ENCODE data around the gene ARID1B. TPM values are rescaled to one million over a fixed set of nuclear protein-coding genes. Genes with fewer than 3 reads are reported as not detected.
A peak's percentile ranks its signal among the peaks of the same experiment; 100 is the strongest.
"Not testable (repeated sequence)": the region's sequence is repeated elsewhere in the genome, so short reads cannot be mapped to it uniquely, and the experiment has no call there.

The ARID1B gene
- total RNA-seq, 1 donor from 2014 or later, result 26.4 TPM

DNA sequence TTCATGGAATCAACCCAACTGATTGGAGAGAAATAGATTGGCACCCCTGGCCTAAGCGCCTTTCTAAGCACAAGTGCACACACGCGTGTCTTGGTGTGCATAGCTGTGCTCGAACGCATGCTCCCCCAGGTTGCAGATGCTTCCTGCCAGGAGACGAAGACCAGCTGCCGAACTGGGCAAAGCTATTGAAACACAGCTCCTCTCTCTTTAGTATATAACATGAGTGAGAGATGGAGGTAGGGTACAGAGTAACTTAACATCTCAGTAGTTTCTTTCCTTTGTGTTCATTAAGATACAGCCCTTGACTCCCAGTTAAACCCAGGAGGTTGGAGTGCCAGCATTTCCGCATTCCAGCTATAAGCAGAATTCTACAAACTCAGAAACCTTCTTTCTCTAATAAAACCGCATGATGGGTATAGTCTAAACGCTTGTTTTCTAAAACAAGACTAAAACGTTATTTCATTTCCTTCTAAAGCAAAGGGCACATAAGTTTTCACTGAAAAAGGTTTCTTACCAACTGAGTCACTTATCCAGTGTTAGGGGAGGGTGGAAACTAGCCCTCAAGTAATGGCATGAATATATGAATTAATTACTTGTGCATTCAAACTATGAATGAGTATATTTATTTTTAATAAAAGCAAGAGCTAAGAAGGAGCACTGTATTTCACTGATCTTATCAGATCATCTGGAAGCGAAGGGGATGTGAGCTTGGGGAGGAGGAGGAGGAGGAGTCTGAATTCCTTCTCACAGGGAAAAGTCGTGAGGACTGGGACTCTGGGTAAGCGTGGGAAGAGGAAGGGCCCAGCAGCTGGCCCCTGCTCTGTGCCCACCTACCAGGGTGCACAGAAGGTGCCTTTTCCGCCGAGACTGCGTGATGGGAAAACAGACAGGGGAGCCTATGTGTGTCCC is 367.0 kb downstream of the ARID1B start:
- DNase-seq (ENCODE audit: low spot score) (no peak), ATAC-seq (no peak)

DNA sequence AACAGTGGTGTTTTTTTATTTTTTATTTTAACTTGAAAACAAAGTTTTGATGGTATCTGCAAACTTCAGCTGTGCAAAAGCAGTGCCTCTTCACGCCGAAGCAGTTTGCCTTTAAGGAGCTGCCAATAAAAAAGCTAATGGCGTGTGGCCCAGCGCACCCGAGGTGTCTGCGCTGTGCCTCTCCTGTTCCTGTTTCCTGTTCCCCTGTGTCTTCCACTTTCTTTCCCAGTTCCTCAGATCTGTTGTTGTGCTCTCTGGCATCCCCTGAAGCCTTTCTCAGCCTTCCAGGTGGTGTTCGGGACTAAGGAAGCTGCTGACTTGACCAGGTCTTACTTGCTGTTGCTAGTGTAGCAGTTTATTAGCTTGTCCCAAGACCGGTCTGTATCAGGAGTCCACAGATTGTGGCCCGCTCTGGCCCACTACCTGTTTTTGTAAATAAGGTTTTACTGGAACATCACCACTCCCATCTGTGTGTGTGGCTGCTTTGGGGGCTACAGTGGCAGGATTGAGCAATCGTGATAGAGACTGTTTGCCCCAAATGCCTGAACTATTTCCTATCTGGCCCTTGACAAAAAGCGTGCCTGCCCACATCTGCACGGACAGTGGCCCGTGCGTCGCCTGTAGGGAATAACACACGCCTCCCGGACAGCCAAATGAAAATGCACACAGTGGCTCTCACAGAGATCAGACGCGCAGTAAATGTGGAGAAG is 367.8 kb downstream of the ARID1B start:
- ATAC-seq, result no peak
- DNase-seq (ENCODE audit: low spot score), result no peak

DNA sequence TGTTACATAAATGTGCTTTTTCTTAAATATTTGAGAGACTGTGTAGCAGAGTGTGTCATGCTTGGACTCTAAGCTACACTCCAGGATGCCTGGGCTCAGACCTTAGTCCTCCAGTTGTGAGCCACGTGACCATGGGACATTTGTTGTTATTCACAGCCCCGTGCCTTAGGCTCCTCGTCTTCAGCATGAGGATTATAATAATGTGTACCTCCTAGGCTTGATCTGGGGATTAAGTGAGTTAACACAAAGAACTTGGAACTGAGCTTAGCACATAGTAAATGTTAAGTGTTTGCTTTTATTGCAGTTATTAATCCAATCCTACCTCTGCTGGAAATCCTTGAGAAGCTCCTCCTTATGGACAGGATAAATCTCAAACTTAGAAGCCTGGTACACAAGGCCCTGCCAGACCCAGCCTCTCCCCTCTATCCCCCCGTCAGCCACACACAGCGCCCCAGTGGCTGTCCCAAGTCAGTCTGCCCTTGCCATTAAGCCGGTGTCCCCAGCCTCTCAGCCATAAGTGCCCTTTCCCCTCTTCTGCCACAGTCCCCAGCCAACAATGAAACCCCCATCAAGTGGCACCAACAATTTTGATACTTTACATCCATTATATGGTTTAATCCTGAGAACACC is 368.6 kb downstream of the ARID1B start:
- DNase-seq (ENCODE audit: low spot score) (no peak), ATAC-seq (peak; percentile 22)

DNA sequence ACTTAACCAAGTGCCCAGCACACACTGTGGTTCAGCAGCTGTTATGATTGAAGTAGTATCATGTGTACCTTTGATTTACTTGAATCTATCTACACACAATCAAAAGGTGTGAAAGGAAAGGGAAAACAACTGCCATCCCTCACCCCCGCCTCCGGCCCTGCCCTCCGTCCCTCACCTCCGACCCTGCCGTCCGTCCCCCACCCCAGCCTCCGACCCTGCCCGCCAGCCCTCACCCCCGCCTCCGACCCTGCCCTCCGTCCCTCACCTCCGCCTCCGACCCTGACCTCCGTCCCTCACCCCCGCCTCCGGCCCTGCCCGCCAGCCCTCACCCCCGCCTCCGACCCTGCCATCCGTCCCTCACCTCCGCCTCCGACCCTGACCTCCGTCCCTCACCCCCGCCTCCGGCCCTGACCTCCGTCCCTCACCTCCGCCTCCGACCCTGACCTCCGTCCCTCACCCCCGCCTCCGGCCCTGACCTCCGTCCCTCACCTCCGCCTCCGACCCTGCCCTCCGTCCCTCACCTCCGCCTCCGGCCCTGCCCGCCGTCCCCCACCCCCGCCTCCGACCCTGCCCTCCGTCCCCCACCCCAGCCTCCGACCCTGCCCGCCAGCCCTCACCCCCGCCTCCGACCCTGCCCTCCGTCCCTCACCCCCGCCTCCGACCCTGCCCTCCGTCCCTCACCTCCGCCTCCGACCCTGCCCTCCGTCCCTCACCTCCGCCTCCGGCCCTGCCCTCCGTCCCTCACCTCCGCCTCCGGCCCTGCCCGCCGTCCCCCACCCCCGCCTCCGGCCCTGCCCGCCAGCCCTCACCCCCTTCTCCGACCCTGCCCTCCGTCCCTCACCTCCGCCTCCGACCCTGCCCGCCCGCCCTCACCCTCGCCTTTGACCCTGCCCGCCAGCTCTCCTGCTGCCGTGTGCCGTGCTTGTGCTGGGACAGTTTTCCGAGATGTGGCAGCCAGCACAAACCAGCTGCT is 370.2 kb downstream of the ARID1B start:
- ATAC-seq; DNase-seq (ENCODE audit: low spot score): not testable (repeated sequence)

DNA sequence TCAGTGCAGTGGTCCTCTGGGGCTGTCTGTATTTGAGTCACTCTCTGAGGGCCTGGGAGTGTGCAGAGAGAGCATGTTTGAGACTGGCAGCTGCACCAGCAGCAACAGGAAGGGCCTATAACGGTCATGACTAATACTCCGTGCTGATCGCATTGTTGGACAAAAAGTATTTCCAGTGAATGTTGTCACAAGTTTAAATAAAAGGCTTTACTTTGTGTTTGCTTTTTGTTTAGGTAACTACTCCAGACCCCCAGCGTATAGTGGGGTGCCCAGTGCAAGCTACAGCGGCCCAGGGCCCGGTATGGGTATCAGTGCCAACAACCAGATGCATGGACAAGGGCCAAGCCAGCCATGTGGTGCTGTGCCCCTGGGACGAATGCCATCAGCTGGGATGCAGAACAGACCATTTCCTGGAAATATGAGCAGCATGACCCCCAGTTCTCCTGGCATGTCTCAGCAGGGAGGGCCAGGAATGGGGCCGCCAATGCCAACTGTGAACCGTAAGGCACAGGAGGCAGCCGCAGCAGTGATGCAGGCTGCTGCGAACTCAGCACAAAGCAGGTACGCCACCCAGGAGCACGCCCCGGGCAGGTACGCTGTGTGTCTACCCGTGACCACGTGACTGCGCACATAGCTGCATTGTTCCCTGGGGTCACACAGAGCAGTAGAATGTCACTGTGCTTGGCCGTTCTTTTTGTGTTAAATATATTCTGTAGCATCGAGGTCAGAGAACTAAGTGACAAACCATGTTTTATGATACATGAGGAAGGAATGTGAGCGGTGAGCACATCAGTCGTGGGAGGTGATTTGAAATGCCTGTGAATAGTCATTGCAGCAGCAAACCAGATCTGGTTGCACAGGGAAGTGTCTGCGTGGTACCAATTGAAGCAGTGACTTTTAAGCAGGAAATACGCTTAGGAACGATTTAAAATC is 371.5 kb downstream of the ARID1B start:
- ATAC-seq (no peak), DNase-seq (ENCODE audit: low spot score) (no peak)

DNA sequence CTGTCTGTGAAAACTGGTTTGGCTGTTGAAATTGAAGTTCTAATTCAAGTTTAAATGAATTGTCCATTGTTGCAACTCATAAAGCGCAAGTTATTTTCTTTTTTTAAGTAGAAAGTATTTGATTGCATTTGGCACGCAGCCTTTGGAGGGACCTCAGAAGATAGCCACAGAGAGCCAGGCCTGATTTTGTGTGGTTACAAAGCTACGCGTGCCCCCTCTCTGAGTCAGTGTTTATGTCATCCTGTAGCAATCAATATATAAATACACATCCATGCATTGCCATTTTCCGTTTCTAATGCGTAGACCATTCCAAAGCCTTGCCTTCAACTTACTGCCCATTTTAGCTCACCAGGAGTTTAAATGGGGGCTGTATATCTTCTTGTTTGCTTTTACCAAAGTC is 372.9 kb downstream of the ARID1B start:
- ATAC-seq, result no peak
- DNase-seq (ENCODE audit: low spot score), result no peak

DNA sequence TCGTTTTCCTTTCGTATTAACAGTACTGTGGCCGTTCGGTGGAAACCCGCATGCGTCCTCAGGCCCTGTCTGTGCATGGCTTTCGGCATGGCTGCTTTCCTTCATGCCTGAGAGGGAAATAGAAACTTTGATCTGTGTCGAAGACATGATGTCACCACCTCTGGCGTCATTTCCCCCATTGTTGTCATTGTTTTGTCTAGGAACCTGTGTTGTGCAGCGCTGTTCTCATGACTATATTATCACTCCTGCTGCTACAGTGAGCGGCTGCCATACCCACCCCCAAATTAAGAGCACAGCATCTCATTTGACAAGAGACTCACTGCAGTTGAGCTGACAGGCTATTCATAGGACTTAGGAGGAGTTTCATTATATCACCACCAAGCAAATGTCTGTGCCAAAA is 373.9 kb downstream of the ARID1B start:
- no peak for DNase-seq (ENCODE audit: low spot score)
- no peak for ATAC-seq

DNA sequence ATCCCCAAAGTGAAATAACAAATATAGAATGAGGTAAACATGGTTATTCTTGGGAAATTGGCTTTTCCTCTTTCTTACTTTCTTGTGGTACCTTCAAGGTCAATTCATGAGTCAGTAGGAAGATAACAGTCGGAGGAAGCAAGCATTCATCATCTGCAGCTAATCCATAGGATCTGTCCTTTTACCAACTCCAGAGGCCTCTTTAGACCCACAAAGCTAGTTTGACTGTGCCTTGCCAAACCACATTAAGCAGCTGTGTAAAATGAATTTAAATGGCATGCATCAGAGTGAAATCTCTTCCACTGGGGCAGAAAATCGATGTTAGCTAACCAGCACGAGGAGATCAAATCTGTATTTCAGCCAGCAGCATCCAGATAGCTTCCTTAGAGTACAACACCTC is 374.8 kb downstream of the ARID1B start:
- no peak for DNase-seq (ENCODE audit: low spot score)
- ATAC-seq, result no peak

DNA sequence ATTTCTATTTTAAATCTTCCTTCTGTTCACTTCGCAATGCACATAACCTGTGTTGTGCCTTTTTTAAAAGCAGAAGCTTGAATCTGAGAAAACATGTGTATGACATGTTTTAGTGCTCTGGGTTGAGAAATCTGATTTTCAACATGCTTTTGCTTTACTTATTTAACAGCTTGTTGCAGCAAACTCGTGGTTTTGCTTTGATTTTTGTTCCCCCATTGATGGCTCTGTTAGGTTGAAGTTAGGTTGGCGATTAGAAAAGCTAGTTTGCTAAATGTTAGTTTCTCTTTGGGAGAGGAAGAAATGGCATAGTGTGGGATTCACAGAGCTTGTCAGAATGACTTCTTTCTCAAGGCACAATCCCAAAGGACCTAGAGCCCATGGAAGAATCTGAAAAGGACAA is 375.4 kb downstream of the ARID1B start:
- no peak for ATAC-seq
- no peak for DNase-seq (ENCODE audit: low spot score)

DNA sequence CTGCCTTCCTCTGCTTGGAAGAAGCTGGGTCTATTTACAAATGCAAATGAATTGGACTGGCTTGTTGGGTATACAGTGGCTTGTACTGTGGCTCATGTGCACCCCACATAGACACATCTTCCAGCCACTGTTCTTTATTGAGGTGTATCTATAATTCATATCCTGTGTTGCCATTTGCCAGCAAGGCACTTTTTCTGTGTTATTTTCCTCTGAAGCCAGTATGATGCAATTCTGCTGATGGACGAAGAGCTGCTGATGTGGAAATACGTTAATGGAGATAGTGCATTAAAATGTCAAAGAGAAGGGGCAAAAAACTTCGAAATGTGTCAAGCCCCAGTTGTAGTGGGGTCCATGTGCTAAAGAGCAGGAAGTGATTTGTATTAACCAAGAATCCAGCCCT is 378.6 kb downstream of the ARID1B start:
- DNase-seq (ENCODE audit: low spot score) (no peak), ATAC-seq (no peak)

DNA sequence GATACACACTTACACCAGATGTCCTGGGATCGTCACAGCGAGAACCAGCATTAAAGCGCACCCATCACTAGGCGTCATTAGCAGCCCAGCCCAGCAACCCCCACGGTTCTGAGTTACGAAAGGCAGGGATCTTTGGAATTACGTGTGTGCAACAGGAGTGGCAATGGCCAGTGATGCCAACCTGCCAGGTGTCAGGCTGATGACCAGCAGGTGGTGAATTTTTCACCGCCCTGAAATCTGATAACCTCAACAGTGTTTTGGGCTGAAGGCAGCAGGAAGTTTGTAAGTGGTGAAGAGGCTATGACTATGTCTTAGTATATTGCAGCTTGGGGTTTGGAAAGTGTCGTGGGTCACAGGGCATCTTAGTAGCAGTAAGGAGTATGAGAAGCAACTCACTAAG is 380.1 kb downstream of the ARID1B start:
- DNase-seq (ENCODE audit: low spot score) (no peak), ATAC-seq (no peak)

DNA sequence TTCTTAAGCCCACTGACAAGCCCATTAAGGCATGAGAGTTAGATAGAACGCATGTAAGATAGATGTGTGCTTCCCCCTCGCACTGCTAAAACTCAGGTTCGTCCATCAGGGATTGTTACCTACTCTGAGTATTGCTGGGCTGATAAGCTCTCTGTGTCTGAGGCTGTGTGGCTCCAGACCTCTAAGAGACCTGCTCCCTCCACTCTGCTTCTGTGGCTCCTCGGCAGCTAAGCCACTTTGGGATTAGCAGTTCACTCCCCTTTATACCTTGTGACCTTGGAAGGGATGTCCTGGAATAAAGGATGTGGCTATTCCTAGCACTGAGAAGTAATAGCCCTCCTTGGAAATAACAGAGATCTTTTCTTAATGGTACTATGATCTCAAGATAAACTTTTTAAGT is 381.3 kb downstream of the ARID1B start:
- DNase-seq (ENCODE audit: low spot score) (no peak), ATAC-seq (no peak)

DNA sequence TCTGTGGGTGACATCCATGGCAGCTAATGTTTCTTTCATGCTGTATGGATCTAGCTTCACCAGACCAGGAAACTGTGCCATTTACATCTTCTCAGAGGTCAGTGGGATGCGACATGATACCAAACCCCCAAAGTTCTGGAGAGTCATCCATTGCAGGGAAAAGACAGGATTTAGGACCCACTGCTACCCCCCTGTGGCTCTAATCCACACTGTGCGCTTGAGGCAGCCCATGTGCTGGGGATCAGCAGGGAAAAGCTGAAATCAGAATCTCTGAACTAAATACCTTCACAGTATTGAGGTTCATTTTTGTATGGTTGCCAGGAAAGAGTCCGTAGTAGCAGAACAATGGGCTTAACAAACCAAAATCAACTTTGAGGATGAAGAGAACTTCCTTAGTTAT is 381.7 kb downstream of the ARID1B start:
- DNase-seq (ENCODE audit: low spot score) (no peak), ATAC-seq (no peak)

DNA sequence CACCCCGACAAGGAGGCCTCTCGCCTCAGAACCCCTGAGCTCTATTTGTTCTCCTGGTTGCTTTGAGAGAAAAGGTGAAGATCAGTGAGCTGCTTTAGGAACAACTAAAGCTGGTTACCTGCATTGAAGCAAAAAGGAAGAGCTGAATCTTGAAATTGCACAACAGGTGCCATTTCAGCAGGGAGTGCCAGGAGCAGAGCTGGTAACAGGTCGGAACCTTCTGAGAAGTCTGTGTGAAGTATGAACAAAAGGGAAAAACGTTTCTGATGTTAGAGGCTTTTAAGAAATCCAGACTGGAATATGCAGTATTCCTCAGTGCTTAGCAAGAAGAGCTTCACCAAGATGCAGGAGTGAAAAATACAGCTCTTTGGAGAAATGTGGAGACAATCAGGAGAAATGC is 382.2 kb downstream of the ARID1B start:
- DNase-seq (ENCODE audit: low spot score) (no peak), ATAC-seq (no peak)

DNA sequence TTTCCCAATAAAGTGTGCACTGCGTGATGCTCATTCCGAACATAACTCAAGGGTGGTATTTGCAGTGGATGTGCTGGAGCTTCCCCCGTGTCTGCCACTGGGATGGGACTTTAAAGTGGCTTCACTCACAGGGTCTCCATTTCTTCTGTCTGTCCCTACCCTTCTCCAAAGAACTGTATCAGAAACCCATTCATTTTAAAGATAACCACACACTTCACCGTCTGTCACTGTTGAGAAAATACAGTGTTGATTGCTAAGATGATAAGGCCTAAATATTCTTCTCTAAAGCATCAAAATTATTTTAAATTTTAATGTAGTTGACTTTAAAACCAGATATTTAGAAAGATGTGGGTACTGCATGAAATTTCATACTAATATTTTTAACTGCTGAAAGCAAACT is 384.7 kb downstream of the ARID1B start:
- ATAC-seq, result no peak

DNA sequence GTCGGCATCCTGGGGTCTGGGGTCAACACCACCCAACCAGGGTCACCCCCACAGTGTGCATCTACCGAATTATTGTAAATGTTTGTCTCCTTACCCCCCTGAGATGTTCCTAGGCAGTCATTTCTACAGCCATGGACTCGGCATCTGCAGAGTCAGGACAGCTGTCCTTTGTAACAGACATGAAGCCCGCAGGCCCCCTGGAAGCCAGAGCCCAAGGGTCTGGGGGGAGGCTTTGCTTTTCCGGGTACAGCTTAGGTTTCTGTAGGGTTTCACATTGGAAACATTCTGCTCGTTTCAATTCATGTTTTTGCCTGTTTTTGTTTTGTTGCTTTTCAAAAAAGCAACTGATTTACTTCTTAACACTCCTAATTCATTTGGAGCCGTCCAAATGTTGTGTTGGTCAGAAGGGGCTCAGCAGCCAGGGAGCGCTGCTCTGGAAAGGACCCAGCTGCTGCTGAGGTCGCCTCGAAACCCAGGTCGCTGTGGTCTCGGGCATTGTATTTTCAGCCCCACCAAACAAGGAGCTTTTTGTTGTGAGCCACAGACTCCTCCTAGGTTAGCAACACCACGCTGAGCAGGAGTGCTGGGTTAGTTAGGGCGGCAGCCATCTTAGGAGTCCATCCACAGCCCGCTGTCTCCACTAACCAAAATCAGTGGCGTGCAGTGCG is 385.7 kb downstream of the ARID1B start:
- DNase-seq (ENCODE audit: low spot score) (no peak), ATAC-seq (no peak)

More for the DNA sequence above, 384.7 kb downstream of the ARID1B start:
- no peak for DNase-seq (ENCODE audit: low spot score)

DNA sequence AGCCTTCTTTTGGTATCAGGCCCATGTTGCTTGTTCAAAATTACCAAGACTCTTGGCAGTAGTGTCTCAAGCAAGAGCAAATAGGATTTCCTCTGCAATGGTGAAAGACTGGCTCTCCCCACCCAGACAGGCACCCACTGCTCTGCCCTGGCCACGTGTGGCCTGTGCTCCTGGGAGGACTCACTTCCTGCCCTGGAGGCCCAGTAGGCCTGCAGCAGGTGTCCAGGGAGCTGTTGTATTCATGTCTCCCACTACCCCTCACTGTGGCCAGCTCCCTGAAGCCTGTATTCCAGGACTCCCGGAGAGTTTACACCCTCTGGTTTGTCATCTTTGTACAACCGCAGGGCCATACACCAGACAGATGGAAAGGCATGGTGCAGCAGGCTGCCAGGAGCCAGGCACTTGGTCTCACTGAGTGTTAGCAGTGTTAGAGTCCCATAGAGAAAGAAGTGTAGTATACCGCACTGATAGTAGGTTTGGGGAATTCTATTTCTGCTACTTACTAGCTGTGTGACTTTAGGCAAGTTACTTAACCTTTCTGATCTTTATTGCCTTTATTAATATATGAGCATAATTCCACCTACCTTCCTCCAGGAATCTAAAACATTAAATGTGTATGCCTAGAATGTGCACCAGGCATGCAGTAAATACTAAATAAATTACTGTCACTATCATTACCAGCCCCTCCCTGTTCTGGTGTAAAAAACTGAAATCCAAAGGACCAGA is 386.4 kb downstream of the ARID1B start:
- ATAC-seq (no peak), DNase-seq (ENCODE audit: low spot score) (no peak)

DNA sequence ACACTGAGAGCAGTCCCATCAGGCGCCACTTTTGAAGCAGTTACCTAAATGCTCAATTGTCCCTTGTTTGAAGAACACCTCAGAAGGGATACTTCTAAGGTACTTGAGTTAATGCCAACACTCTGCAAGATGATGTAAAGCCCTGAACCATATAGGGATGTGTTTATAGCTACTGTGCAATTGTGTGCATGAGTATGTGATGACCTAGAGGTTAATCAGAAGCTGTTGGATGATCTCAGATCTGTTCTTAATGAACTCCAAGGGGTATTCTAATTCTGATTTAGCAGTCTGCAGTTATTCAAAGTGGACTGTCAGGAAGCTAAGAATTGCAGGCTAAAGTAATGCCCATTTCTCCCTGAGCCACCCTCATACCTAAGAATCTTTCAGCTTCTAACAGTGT is 387.8 kb downstream of the ARID1B start:
- no peak for DNase-seq (ENCODE audit: low spot score)
- ATAC-seq, result no peak
